Activated CD8-positive, alpha-beta memory T cell treated with anti-CD3 and anti-CD28 coated beads for 24 hours (primary cell): ENCODE data around the gene ZNF407.

Experiments used
- DNase-seq: peaks from one replicate; pipeline ENCODE4 v3.0.0-alpha.2; 2020

ZNF407 gene

GRCh38 chr18:75063615-75064512, 466.2 kb downstream of the ZNF407 start:
- no peak for DNase-seq

GRCh38 chr18:75064513-75064905, 466.8 kb downstream of the ZNF407 start:
- no peak for DNase-seq

- DNase-seq, result no peak
Observed at GRCh38 chr18:75065251-75066000, 467.8 kb downstream of the ZNF407 start.

GRCh38 chr18:75066021-75066880, 468.6 kb downstream of the ZNF407 start:
- DNase-seq, result no peak

- no peak for DNase-seq
Observed at GRCh38 chr18:75066936-75067335, 469.3 kb downstream of the ZNF407 start.

- DNase-seq, result no peak
Observed at GRCh38 chr18:75067996-75068645, 470.5 kb downstream of the ZNF407 start.

- no peak for DNase-seq
Observed at GRCh38 chr18:75068682-75069435, 471.2 kb downstream of the ZNF407 start.

- no peak for DNase-seq
Observed at GRCh38 chr18:75070235-75070624, 472.6 kb downstream of the ZNF407 start.

- DNase-seq, result peak; percentile 83
Observed at GRCh38 chr18:75070625-75071483, 473.2 kb downstream of the ZNF407 start.

GRCh38 chr18:75071484-75071785, 473.8 kb downstream of the ZNF407 start:
- DNase-seq, result no peak

GRCh38 chr18:75071866-75072671, 474.4 kb downstream of the ZNF407 start:
- DNase-seq, result no peak

GRCh38 chr18:75072672-75073371, 475.2 kb downstream of the ZNF407 start:
- DNase-seq, result no peak

GRCh38 chr18:75073654-75074053, 476.0 kb downstream of the ZNF407 start:
- DNase-seq, result peak; percentile 52

GRCh38 chr18:75074196-75075015, 476.7 kb downstream of the ZNF407 start:
- peak; percentile 32 for DNase-seq

GRCh38 chr18:75075016-75075305, 477.3 kb downstream of the ZNF407 start:
- no peak for DNase-seq

- peak; percentile 45 for DNase-seq
Observed at GRCh38 chr18:75075429-75075841, 477.8 kb downstream of the ZNF407 start.

GRCh38 chr18:75076286-75076685, 478.6 kb downstream of the ZNF407 start:
- DNase-seq, result peak; percentile 21

- DNase-seq, result no peak
Observed at GRCh38 chr18:75081486-75081885, 483.8 kb downstream of the ZNF407 start.

- DNase-seq, result peak; percentile 17
Observed at GRCh38 chr18:75083131-75083530, 485.5 kb downstream of the ZNF407 start.
